PC-3 (cell line): ENCODE results near the gene PFKFB4. TPM values are rescaled to one million over a fixed set of nuclear protein-coding genes. Genes with fewer than 3 reads are reported as not detected.

Experiments used
- ATAC-seq: fragments of 200-7000 bp; cut with Tn5 transposase; 2 replicates; pipeline ENCODE4 v1.9.1; 2020; ENCODE audit warnings: mild to moderate bottlenecking, moderate library complexity
- BruUV-seq: library from RNA; stranded (reverse); fragments of 400-500 nt; replicated peaks from 2 replicates; lab custom pipeline; 2021; lab: Mats Ljungman, UMichigan
- CTCF ChIA-PET: fragments of 300-600 bp; sonication (Branson Sonifier 250); formaldehyde crosslinking; loops from one replicate; lab custom pipeline; 2022; ENCODE audit warnings: antibody characterized with exemption; lab: Charles Lee
- POLR2A ChIA-PET: fragments of 300-600 bp; sonication (Branson Sonifier 250); formaldehyde crosslinking; loops from one replicate; lab custom pipeline; 2022; ENCODE audit warnings: antibody characterized with exemption; ENCODE audit not compliant: unreplicated experiment; lab: Charles Lee
- DNase-seq: peaks from one replicate; pipeline ENCODE4 v3.0.0-alpha.2; 2015
- H2AFZ ChIP-seq: fragments of 300-600 bp; sonication (generic); 2 replicates; pipeline ENCODE4 v1.6.0; 2016; ENCODE audit warnings: antibody characterized with exemption, low read length
- H3F3A ChIP-seq: fragments of 300-600 bp; sonication (generic); one replicate; pipeline ENCODE4 v1.6.0; 2017; ENCODE audit warnings: antibody characterized with exemption, low read length, control low read depth, mild to moderate bottlenecking; ENCODE audit not compliant: unreplicated experiment
- H3K27ac ChIP-seq: fragments of 300-600 bp; sonication (generic); 2 replicates; pipeline ENCODE4 v1.5.1; 2016; ENCODE audit warnings: mild to moderate bottlenecking, low read length
- H3K27me3 ChIP-seq: fragments of 300-600 bp; sonication (generic); 2 replicates; pipeline ENCODE4 v1.6.1; 2016; ENCODE audit warnings: low read length, mixed read lengths
- H3K36me3 ChIP-seq: fragments of 300-600 bp; sonication (generic); 2 replicates; pipeline ENCODE4 v1.6.1; 2016; ENCODE audit warnings: low read depth, mixed run types, low read length, mixed read lengths
- H3K4me1 ChIP-seq: fragments of 300-600 bp; sonication (generic); 2 replicates; pipeline ENCODE4 v1.5.1; 2016; ENCODE audit warnings: low read length; ENCODE audit not compliant: insufficient read depth
- H3K4me2 ChIP-seq: fragments of 300-600 bp; sonication (generic); 2 replicates; pipeline ENCODE4 v1.6.0; 2016; ENCODE audit warnings: low read length
- H3K4me3 ChIP-seq: fragments of 300-600 bp; sonication (generic); 2 replicates; pipeline ENCODE4 v1.5.1; 2016; ENCODE audit warnings: mild to moderate bottlenecking, low read length, mixed read lengths
- H3K79me2 ChIP-seq: fragments of 300-600 bp; sonication (generic); 2 replicates; pipeline ENCODE4 v1.6.1; 2017; ENCODE audit warnings: low read length, mixed read lengths
- H3K9ac ChIP-seq: fragments of 300-600 bp; sonication (generic); 2 replicates; pipeline ENCODE4 v1.6.0; 2016; ENCODE audit warnings: mild to moderate bottlenecking, low read length
- H3K9me2 ChIP-seq: fragments of 300-600 bp; sonication (generic); replicated peaks from 2 replicates; pipeline ENCODE4 v1.6.1; 2016; ENCODE audit warnings: mixed run types, low read length, mixed read lengths
- H3K9me3 ChIP-seq: fragments of 300-600 bp; sonication (generic); 2 replicates; pipeline ENCODE4 v1.6.1; 2016; ENCODE audit warnings: low read length, mixed read lengths
- H4K20me1 ChIP-seq: fragments of 300-600 bp; sonication (generic); 2 replicates; pipeline ENCODE4 v1.6.1; 2016; ENCODE audit warnings: low read length, mixed read lengths
- CTCF ChIP-seq: fragments of 300-600 bp; sonication (generic); conservative IDR thresholded peaks from 2 replicates; pipeline ENCODE4 v1.5.1; 2017; ENCODE audit warnings: antibody characterized with exemption, low read depth, mild to moderate bottlenecking, low read length
- EZH2 ChIP-seq: fragments of 300-600 bp; sonication (generic); IDR thresholded peaks from one replicate; pipeline ENCODE4 v1.6.1; 2017; ENCODE audit warnings: antibody characterized with exemption, mild to moderate bottlenecking, low read length; ENCODE audit not compliant: unreplicated experiment
- EZH2phosphoT487 ChIP-seq: fragments of 300-600 bp; sonication (generic); IDR thresholded peaks from 2 replicates; pipeline ENCODE4 v1.6.1; 2018; ENCODE audit warnings: mild to moderate bottlenecking, antibody characterized with exemption, low read length, borderline replicate concordance
- intact Hi-C: fragments of 100-400 bp; cut with micrococcal nuclease; formaldehyde crosslinking; loops from 2 replicates; pipeline ENCODE4 v1.9.0; 2023
- total RNA-seq: library from RNA; depleted of rRNA; stranded (reverse); fragments of >200 nt; gene quantifications from 2 replicates; pipeline ENCODE4 v1.2.3, GENCODE V29; 2014

Gene PFKFB4
- total RNA-seq, 1 experiment from 2014 or later, result 33.5 TPM

GRCh38 chr3:48528754-48529153 lies 27.8 kb downstream of the PFKFB4 start:
- peaks cover 45% of the 10 kb centered on the region for H3K36me3 ChIP-seq
- ChIA-PET POLR2A (no interaction called here), CTCF (no interaction called here)
- H3K27me3 ChIP-seq, result no peaks in the 10 kb centered on the region
- H3K4me2 ChIP-seq, result no peak overlapping the region
- intact Hi-C loops, result no loop called here
- H3K27ac ChIP-seq, result no peak overlapping the region
- H3K79me2 ChIP-seq, result no peaks in the 10 kb centered on the region
- H3K4me3 ChIP-seq, result no peak overlapping the region
- H3K9me3 ChIP-seq, result no peaks in the 10 kb centered on the region
- no peak overlapping the region for H3K9ac ChIP-seq
- no peaks in the 10 kb centered on the region for H4K20me1 ChIP-seq
- no peak overlapping the region for H2AFZ ChIP-seq
- H3K9me2 ChIP-seq, result no peaks in the 10 kb centered on the region
- H3F3A ChIP-seq, result no peaks in the 10 kb centered on the region
- no peaks in the 10 kb centered on the region for H3K4me1 ChIP-seq
- ATAC-seq (no peak), DNase-seq (no peak)
- BruUV-seq, result no TSS peak
- no peak for TF ChIP-seq EZH2phosphoT487
- no peak for TF ChIP-seq CTCF
- TF ChIP-seq EZH2, result no peak

- Histone ChIP-seq H3K36me3 (peaks cover 41% of the 10 kb centered on the region), H4K20me1 (no peaks in the 10 kb centered on the region), H3K9ac (no peak overlapping the region), H3K4me2 (no peak overlapping the region), H3K27me3 (no peaks in the 10 kb centered on the region), H3K9me3 (no peaks in the 10 kb centered on the region), H3K9me2 (no peaks in the 10 kb centered on the region), H3F3A (no peaks in the 10 kb centered on the region), H3K27ac (no peak overlapping the region), H3K79me2 (no peaks in the 10 kb centered on the region), H3K4me3 (no peak overlapping the region), H2AFZ (no peak overlapping the region), H3K4me1 (no peaks in the 10 kb centered on the region)
- BruUV-seq, result no TSS peak
- no peak for DNase-seq
- CTCF ChIA-PET, result no interaction called here
- POLR2A ChIA-PET, result no interaction called here
- TF ChIP-seq EZH2phosphoT487, result no peak
- no peak for TF ChIP-seq EZH2
- TF ChIP-seq CTCF, result no peak
- intact Hi-C loops, result no loop called here
- ATAC-seq, result no peak
Measured at GRCh38 chr3:48528048-48528447, 28.6 kb downstream of the PFKFB4 start.

- intact Hi-C loops, result no loop called here
- no peak overlapping the region for H3K4me2 ChIP-seq
- TF ChIP-seq EZH2 (no peak), CTCF (no peak), EZH2phosphoT487 (no peak)
- peaks cover 29% of the 10 kb centered on the region for H3K36me3 ChIP-seq
- no peak overlapping the region for H3K4me3 ChIP-seq
- H3K27ac ChIP-seq, result no peak overlapping the region
- BruUV-seq, result no TSS peak
- H4K20me1 ChIP-seq, result no peaks in the 10 kb centered on the region
- CTCF ChIA-PET, result no interaction called here
- no peak overlapping the region for H2AFZ ChIP-seq
- H3F3A ChIP-seq, result no peaks in the 10 kb centered on the region
- POLR2A ChIA-PET, result no interaction called here
- H3K27me3 ChIP-seq, result no peaks in the 10 kb centered on the region
- no peaks in the 10 kb centered on the region for H3K79me2 ChIP-seq
- no peaks in the 10 kb centered on the region for H3K4me1 ChIP-seq
- H3K9me2 ChIP-seq, result no peaks in the 10 kb centered on the region
- no peaks in the 10 kb centered on the region for H3K9me3 ChIP-seq
- ATAC-seq (no peak), DNase-seq (no peak)
- H3K9ac ChIP-seq, result no peak overlapping the region
Measured at GRCh38 chr3:48524970-48525369, 31.6 kb downstream of the PFKFB4 start.
